ENCODE data around the gene YIPF1.

YIPF1 gene

GRCh38 chr1:53911442-53911841 lies 21.8 kb upstream of the YIPF1 start:
- TF ChIP-seq JUND (IDR thresholded peaks at IDR 0.05; ENCODE audit: low read depth): no peak
- in situ Hi-C loops (cut with HindIII; ENCODE audit: low pct_unique_long_range_greater_than_20kb, low sequenced_read_pairs): no loop called here
- no peak for DNase-seq (ENCODE audit: low read depth in 1 of 2, low spot score in 1 of 2)

- no peak for DNase-seq (ENCODE audit: low read depth in 1 of 2, low spot score in 1 of 2)
- no peak for TF ChIP-seq JUND (IDR thresholded peaks at IDR 0.05; ENCODE audit: low read depth)
- in situ Hi-C loops (cut with HindIII; ENCODE audit: low pct_unique_long_range_greater_than_20kb, low sequenced_read_pairs): no loop called here
Observed at GRCh38 chr1:53909946-53910345, 20.3 kb upstream of the YIPF1 start.

- TF ChIP-seq JUND (IDR thresholded peaks at IDR 0.05; ENCODE audit: low read depth): no peak
- DNase-seq (ENCODE audit: low read depth in 1 of 2, low spot score in 1 of 2): no peak
- in situ Hi-C loops (cut with HindIII; ENCODE audit: low pct_unique_long_range_greater_than_20kb, low sequenced_read_pairs): no loop called here
Observed at GRCh38 chr1:53906121-53906520, 16.5 kb upstream of the YIPF1 start.

- in situ Hi-C loops (cut with HindIII; ENCODE audit: low pct_unique_long_range_greater_than_20kb, low sequenced_read_pairs): no loop called here
- TF ChIP-seq JUND (IDR thresholded peaks at IDR 0.05; ENCODE audit: low read depth): no peak
- no peak for DNase-seq (ENCODE audit: low read depth in 1 of 2, low spot score in 1 of 2)
Observed at GRCh38 chr1:53905509-53905908, 15.9 kb upstream of the YIPF1 start.

- peak in 1 of 2 experiments; percentile 45 for DNase-seq (ENCODE audit: low read depth in 1 of 2, low spot score in 1 of 2)
- in situ Hi-C loops (cut with HindIII; ENCODE audit: low pct_unique_long_range_greater_than_20kb, low sequenced_read_pairs): no loop called here
- TF ChIP-seq JUND (IDR thresholded peaks at IDR 0.05; ENCODE audit: low read depth): no peak
Observed at GRCh38 chr1:53902235-53903138, 12.9 kb upstream of the YIPF1 start.

- in situ Hi-C loops (cut with HindIII; ENCODE audit: low pct_unique_long_range_greater_than_20kb, low sequenced_read_pairs): no loop called here
- DNase-seq (ENCODE audit: low read depth in 1 of 2, low spot score in 1 of 2): no peak
- TF ChIP-seq JUND (IDR thresholded peaks at IDR 0.05; ENCODE audit: low read depth): no peak
Observed at GRCh38 chr1:53899708-53900107, 10.1 kb upstream of the YIPF1 start.

GRCh38 chr1:53899206-53899628 lies 9.6 kb upstream of the YIPF1 start:
- no peak for TF ChIP-seq JUND (IDR thresholded peaks at IDR 0.05; ENCODE audit: low read depth)
- in situ Hi-C loops (cut with HindIII; ENCODE audit: low pct_unique_long_range_greater_than_20kb, low sequenced_read_pairs): no loop called here

GRCh38 chr1:53896635-53897229 lies 7.1 kb upstream of the YIPF1 start:
- TF ChIP-seq JUND (IDR thresholded peaks at IDR 0.05; ENCODE audit: low read depth): no peak
- no peak for DNase-seq (ENCODE audit: low read depth in 1 of 2, low spot score in 1 of 2)
- in situ Hi-C loops (cut with HindIII; ENCODE audit: low pct_unique_long_range_greater_than_20kb, low sequenced_read_pairs): no loop called here

More at GRCh38 chr1:53899206-53899628, 9.6 kb upstream of the YIPF1 start:
- peak in 1 of 2 experiments; percentile 70 for DNase-seq (ENCODE audit: low read depth in 1 of 2, low spot score in 1 of 2)

GRCh38 chr1:53895421-53895820 lies 5.8 kb upstream of the YIPF1 start:
- TF ChIP-seq JUND (IDR thresholded peaks at IDR 0.05; ENCODE audit: low read depth): no peak
- DNase-seq (ENCODE audit: low read depth in 1 of 2, low spot score in 1 of 2): no peak
- in situ Hi-C loops (cut with HindIII; ENCODE audit: low pct_unique_long_range_greater_than_20kb, low sequenced_read_pairs): no loop called here

GRCh38 chr1:53894644-53895043 lies 5.0 kb upstream of the YIPF1 start:
- DNase-seq (ENCODE audit: low read depth in 1 of 2, low spot score in 1 of 2): no peak
- no peak for TF ChIP-seq JUND (IDR thresholded peaks at IDR 0.05; ENCODE audit: low read depth)
- in situ Hi-C loops (cut with HindIII; ENCODE audit: low pct_unique_long_range_greater_than_20kb, low sequenced_read_pairs): no loop called here

- in situ Hi-C loops (cut with HindIII; ENCODE audit: low pct_unique_long_range_greater_than_20kb, low sequenced_read_pairs): no loop called here
- no peak for TF ChIP-seq JUND (IDR thresholded peaks at IDR 0.05; ENCODE audit: low read depth)
- DNase-seq (ENCODE audit: low read depth in 1 of 2, low spot score in 1 of 2): peak in 1 of 2 experiments; percentile 36
Observed at GRCh38 chr1:53893999-53894636, 4.5 kb upstream of the YIPF1 start, which contains the start of gene DIO1. Gene DIO1 (plus strand): TSS chr1:53894187. CDS start chr1:53894211, 24 bp downstream.

- no peak for DNase-seq (ENCODE audit: low read depth in 1 of 2, low spot score in 1 of 2)
- in situ Hi-C loops (cut with HindIII; ENCODE audit: low pct_unique_long_range_greater_than_20kb, low sequenced_read_pairs): no loop called here
- TF ChIP-seq JUND (IDR thresholded peaks at IDR 0.05; ENCODE audit: low read depth): no peak
Observed at GRCh38 chr1:53892911-53893310, 3.3 kb upstream of the YIPF1 start.

GRCh38 chr1:53891678-53892077 lies 2.1 kb upstream of the YIPF1 start:
- DNase-seq (ENCODE audit: low read depth in 1 of 2, low spot score in 1 of 2): no peak
- no peak for TF ChIP-seq JUND (IDR thresholded peaks at IDR 0.05; ENCODE audit: low read depth)
- in situ Hi-C loops (cut with HindIII; ENCODE audit: low pct_unique_long_range_greater_than_20kb, low sequenced_read_pairs): no loop called here
